Neural cell (in vitro differentiated cells): ENCODE results near the gene ATMIN. TPM values are rescaled to one million over a fixed set of nuclear protein-coding genes. Genes with fewer than 3 reads are reported as not detected.
A peak's percentile ranks its signal among the peaks of the same experiment; 100 is the strongest.

Experiments
- H2AFZ ChIP-seq: fragments of 200-600, 300-800 bp; sonication (generic), shearing (Covaris generic); 2 replicates; pipeline ENCODE4 v1.6.0; 2014; ENCODE audit warnings: low read depth, mild to moderate bottlenecking, antibody characterized with exemption, low read length, moderate library complexity
- H3F3A ChIP-seq: fragments of 200-600 bp; shearing (Covaris generic); 2 replicates; pipeline ENCODE4 v1.6.1; 2016; ENCODE audit warnings: mild to moderate bottlenecking, moderate library complexity, mixed read lengths, antibody characterized with exemption, low read length; ENCODE audit not compliant: insufficient read depth, poor library complexity, severe bottlenecking
- H3K27ac ChIP-seq: fragments of 200-600, 300-800 bp; sonication (generic), shearing (Covaris generic); 2 replicates; pipeline ENCODE4 v1.5.1; 2014; ENCODE audit warnings: mild to moderate bottlenecking, low read length, moderate library complexity
- H3K27me3 ChIP-seq: fragments of 300-800, 200-600 bp; sonication (generic), shearing (Covaris generic); 2 replicates; pipeline ENCODE4 v1.6.0; 2014; ENCODE audit warnings: mild to moderate bottlenecking, low read depth, low read length, moderate library complexity; ENCODE audit not compliant: insufficient read depth
- H3K36me3 ChIP-seq: fragments of 300-800, 200-600 bp; sonication (generic), shearing (Covaris generic); 2 replicates; pipeline ENCODE4 v1.5.1; 2014; ENCODE audit warnings: mild to moderate bottlenecking, antibody characterized with exemption, low read length, moderate library complexity; ENCODE audit not compliant: insufficient read depth
- H3K4me2 ChIP-seq: fragments of 300-800, 200-600 bp; sonication (generic), shearing (Covaris generic); 2 replicates; pipeline ENCODE4 v1.6.0; 2014; ENCODE audit warnings: mild to moderate bottlenecking, low read length
- H3K4me3 ChIP-seq: fragments of 300-800, 200-600 bp; sonication (generic), shearing (Covaris generic); 2 replicates; pipeline ENCODE4 v1.5.1; 2014; ENCODE audit warnings: mild to moderate bottlenecking, low read length, moderate library complexity
- H3K79me2 ChIP-seq: fragments of 200-600 bp; shearing (Covaris generic); replicated peaks from 2 replicates; pipeline ENCODE4 v1.6.0; 2014; ENCODE audit warnings: mild to moderate bottlenecking, low read length, moderate library complexity; ENCODE audit not compliant: insufficient read depth
- H3K9ac ChIP-seq: fragments of 300-800, 200-600 bp; sonication (generic), shearing (Covaris generic); 2 replicates; pipeline ENCODE4 v1.6.1; 2016; ENCODE audit warnings: mild to moderate bottlenecking, low read length, mixed read lengths
- H3K9me2 ChIP-seq: fragments of 200-600 bp; shearing (Covaris generic); 2 replicates; pipeline ENCODE4 v1.6.1; 2016; ENCODE audit warnings: mild to moderate bottlenecking, low read length, mixed read lengths; ENCODE audit not compliant: insufficient read depth
- H3K9me3 ChIP-seq: fragments of 200-600, 300-800 bp; sonication (generic), shearing (Covaris generic); 2 replicates; pipeline ENCODE4 v1.6.1; 2016; ENCODE audit warnings: mild to moderate bottlenecking, mixed run types, low read length, moderate library complexity, mixed read lengths
- H4K20me1 ChIP-seq: fragments of 200-600 bp; shearing (Covaris generic); 2 replicates; pipeline ENCODE4 v1.6.1; 2016; ENCODE audit warnings: mild to moderate bottlenecking, mixed run types; ENCODE audit not compliant: insufficient read depth
- CTCF ChIP-seq: fragments of 450-650 bp; IDR thresholded peaks from 2 replicates; pipeline ENCODE4 v1.5.1; 2014; ENCODE audit warnings: antibody characterized with exemption, mild to moderate bottlenecking, moderate library complexity; ENCODE audit not compliant: poor library complexity, severe bottlenecking
- EP300 ChIP-seq: fragments of 450-650 bp; conservative IDR thresholded peaks from 2 replicates; pipeline ENCODE4 v1.6.1; 2014; ENCODE audit warnings: antibody characterized with exemption, mild to moderate bottlenecking, moderate library complexity; ENCODE audit not compliant: poor library complexity, severe bottlenecking
- EZH2 ChIP-seq: fragments of 200-600, 300-800 bp; shearing (Covaris generic), sonication (generic); IDR thresholded peaks from 2 replicates; pipeline ENCODE4 v1.6.1; 2014; ENCODE audit warnings: antibody characterized with exemption, low read length, borderline replicate concordance, mild to moderate bottlenecking; ENCODE audit not compliant: insufficient read depth, poor library complexity, severe bottlenecking
- MXI1 ChIP-seq: fragments of 450-650 bp; conservative IDR thresholded peaks from 2 replicates; pipeline ENCODE4 v1.6.1; 2014; ENCODE audit warnings: antibody characterized with exemption, mild to moderate bottlenecking; ENCODE audit not compliant: poor library complexity, severe bottlenecking
- POLR2AphosphoS5 ChIP-seq: IDR thresholded peaks from 2 replicates; pipeline ENCODE4 v1.6.1; 2012
- RAD21 ChIP-seq: fragments of 450-650 bp; conservative IDR thresholded peaks from 2 replicates; pipeline ENCODE4 v1.6.1; 2014; ENCODE audit warnings: antibody characterized with exemption, mild to moderate bottlenecking, moderate library complexity
- REST ChIP-seq: IDR thresholded peaks from 2 replicates; pipeline ENCODE4 v1.6.1; 2012; ENCODE audit warnings: borderline replicate concordance
- SMC3 ChIP-seq: fragments of 450-650 bp; conservative IDR thresholded peaks from 2 replicates; pipeline ENCODE4 v1.6.1; 2014; ENCODE audit warnings: antibody characterized with exemption, mild to moderate bottlenecking, moderate library complexity; ENCODE audit not compliant: poor library complexity
- TAF1 ChIP-seq: IDR thresholded peaks from 2 replicates; pipeline ENCODE4 v1.6.1; 2012; ENCODE audit warnings: low read depth
- polyA plus RNA-seq: library from polyadenylated mRNA; depleted of rRNA; stranded (reverse); fragments of >200 nt; gene quantifications from 2 replicates; pipeline ENCODE4 v1.2.3, GENCODE V29; 2014

The ATMIN gene
- polyA plus RNA-seq, 1 donor from 2014 or later = 62.3 TPM

- H4K20me1 ChIP-seq = no peaks in the 10 kb centered on the region
- TF ChIP-seq POLR2AphosphoS5 = no peak
- TF ChIP-seq CTCF = no peak
- TF ChIP-seq REST = no peak
- no peak for TF ChIP-seq EP300
- TF ChIP-seq TAF1 = no peak
- TF ChIP-seq RAD21 = no peak
- TF ChIP-seq SMC3 = no peak
- TF ChIP-seq EZH2 = no peak
- TF ChIP-seq MXI1 = no peak
These were observed 60.0 kb downstream of the ATMIN start for GRCh38 chr16:81095653-81095952.

GRCh38 chr16:81095953-81096714, 60.5 kb downstream of the ATMIN start, which contains the start of gene GCSH:
Gene GCSH, minus strand, starts transcription at chr16:81096395. Its CDS starts 117 bp downstream, at chr16:81096278.
- H3K27ac ChIP-seq = peak within 1 kb of the TSS; percentile 45

More at GRCh38 chr16:81095653-81095952, 60.0 kb downstream of the ATMIN start:
- Histone ChIP-seq H3K36me3 (no peaks in the 10 kb centered on the region), H3K4me2 (peak overlapping the region; percentile 45), H3F3A (no peaks in the 10 kb centered on the region), H3K27ac (peak overlapping the region; percentile 45), H3K9me3 (no peaks in the 10 kb centered on the region), H3K27me3 (no peaks in the 10 kb centered on the region), H2AFZ (peak overlapping the region; percentile 37), H3K9ac (peak overlapping the region; percentile 68), H3K4me3 (peak overlapping the region; percentile 96), H3K79me2 (peaks cover 5% of the 10 kb centered on the region), H3K9me2 (no peaks in the 10 kb centered on the region)

More at GRCh38 chr16:81095953-81096714, 60.5 kb downstream of the ATMIN start, which contains the start of gene GCSH:
- Histone ChIP-seq H3K79me2 (peaks cover 5% of the 10 kb centered on the region), H3K9me3 (no peaks in the 10 kb centered on the region), H3K36me3 (no peaks in the 10 kb centered on the region), H3K9ac (peak within 1 kb of the TSS; percentile 68), H4K20me1 (no peaks in the 10 kb centered on the region), H2AFZ (peak within 1 kb of the TSS; percentile 59), H3F3A (no peaks in the 10 kb centered on the region), H3K9me2 (no peaks in the 10 kb centered on the region), H3K27me3 (no peaks in the 10 kb centered on the region), H3K4me2 (peak within 1 kb of the TSS; percentile 45), H3K4me3 (peak within 1 kb of the TSS; percentile 96)
- peak; percentile 94 for TF ChIP-seq MXI1
- TF ChIP-seq SMC3 = peak; percentile 43
- TF ChIP-seq POLR2AphosphoS5 = no peak
- peak; percentile 37 for TF ChIP-seq RAD21
